Activated CD4-positive, alpha-beta T cell treated with anti-CD3 and anti-CD28 coated beads, Interleukin-2, amount 50 U/mL, for 16 hours (primary cell): Measurements from ENCODE around the gene PCF11.
"Not testable (repeated sequence)": the region's sequence is repeated elsewhere in the genome, so short reads cannot be mapped to it uniquely, and the experiment has no call there.

Experiments used
- DNase-seq: peaks from one replicate; pipeline ENCODE4 v3.0.0-alpha.2; 2020

PCF11 gene

GRCh38 chr11:83193315-83194280, 36.7 kb downstream of the PCF11 start, which contains the start of gene ANKRD42:
ANKRD42 (plus strand) TSS chr11:83193712; CDS start chr11:83194671, 959 bp downstream.
- DNase-seq, result peak; percentile 92

GRCh38 chr11:83194281-83195142, 37.6 kb downstream of the PCF11 start:
- DNase-seq, result peak; percentile 65

GRCh38 chr11:83195143-83195466, 38.2 kb downstream of the PCF11 start:
- no peak for DNase-seq

GRCh38 chr11:83195649-83196048, 38.7 kb downstream of the PCF11 start:
- no peak for DNase-seq

GRCh38 chr11:83200035-83200434, 43.1 kb downstream of the PCF11 start:
- DNase-seq, result no peak

GRCh38 chr11:83205608-83206185, 48.8 kb downstream of the PCF11 start:
- no peak for DNase-seq

- DNase-seq, result no peak
Observed at GRCh38 chr11:83206221-83206620, 49.3 kb downstream of the PCF11 start.

- not testable (repeated sequence) for DNase-seq
Observed at GRCh38 chr11:83206771-83207382, 49.9 kb downstream of the PCF11 start.

GRCh38 chr11:83219095-83219494, 62.2 kb downstream of the PCF11 start:
- no peak for DNase-seq

- DNase-seq, result no peak
Observed at GRCh38 chr11:83220260-83220659, 63.3 kb downstream of the PCF11 start.

GRCh38 chr11:83221694-83222093, 64.8 kb downstream of the PCF11 start:
- no peak for DNase-seq

GRCh38 chr11:83222499-83222898, 65.6 kb downstream of the PCF11 start:
- DNase-seq, result no peak

- no peak for DNase-seq
Observed at GRCh38 chr11:83223457-83223856, 66.5 kb downstream of the PCF11 start.

- no peak for DNase-seq
Observed at GRCh38 chr11:83235825-83236224, 78.9 kb downstream of the PCF11 start.
